Measurements from ENCODE around the gene KRTCAP2. TPM values are rescaled to one million over a fixed set of nuclear protein-coding genes. Genes with fewer than 3 reads are reported as not detected.

The KRTCAP2 gene
- total RNA-seq, 1 experiment from 2014 or later = 179 TPM

DNA sequence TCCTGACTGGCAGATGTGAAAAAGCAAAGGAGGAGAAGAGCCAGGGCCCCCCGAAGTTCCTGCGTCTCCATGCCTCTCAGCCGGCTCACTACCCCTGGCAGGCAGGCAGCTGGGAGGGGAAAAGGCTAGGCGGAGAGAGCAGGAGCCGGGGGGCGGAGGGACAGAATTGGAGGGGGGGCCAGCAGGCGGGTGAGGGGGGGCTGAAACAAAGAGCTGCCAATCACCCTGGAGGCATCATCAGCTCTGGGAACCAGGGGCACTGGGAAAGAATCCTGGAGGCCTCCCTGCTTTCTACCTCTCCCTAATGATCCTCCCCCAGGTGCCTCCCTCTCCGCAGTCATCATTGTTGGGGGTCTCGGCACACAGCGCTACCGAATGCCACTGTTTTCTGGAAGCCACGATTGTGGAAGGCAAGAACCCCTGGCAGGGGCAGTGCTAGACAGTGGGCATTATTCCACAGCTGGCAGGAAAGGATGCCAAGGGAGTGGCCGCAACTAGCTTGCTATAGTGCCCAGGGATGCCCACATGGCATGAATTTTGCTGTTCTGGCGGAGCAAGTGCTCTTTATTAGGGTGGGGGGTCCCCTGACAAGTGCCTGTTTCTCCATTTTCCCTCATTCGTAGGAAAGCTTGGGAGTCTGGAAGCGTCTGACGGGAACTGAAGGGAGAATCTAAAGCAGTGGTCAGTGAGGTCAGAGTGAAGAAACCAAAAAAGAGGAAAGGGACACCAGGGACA, 34.9 kb upstream of the KRTCAP2 start, which contains the start of gene THBS3:
Gene THBS3, minus strand, starts transcription at position 92 of the 735 bp plus-strand sequence. Its CDS starts 21 bp downstream, at position 71.
- Histone ChIP-seq H3K4me1 (ENCODE audit: insufficient read depth, low read length, poor library complexity, severe bottlenecking) (peaks cover 16% of the 10 kb centered on the region), H3K4me3 (ENCODE audit: low read depth, low read length, poor library complexity, severe bottlenecking) (peak within 1 kb of the TSS; percentile 95), H3K36me3 (ENCODE audit: insufficient read depth, low read length, poor library complexity, severe bottlenecking) (no peaks in the 10 kb centered on the region), H3K27me3 (replicated peaks; ENCODE audit: insufficient read depth, low read depth, low read length, poor library complexity) (no peaks in the 10 kb centered on the region), H3K27ac (ENCODE audit: low read depth, low read length, poor library complexity, severe bottlenecking) (peak within 1 kb of the TSS; percentile 93), H3K9me3 (ENCODE audit: low read depth, low read length, poor library complexity, severe bottlenecking) (no peaks in the 10 kb centered on the region)
- DNase-seq (ENCODE audit: low spot score) = peak; percentile 69
- intact Hi-C loops (cut with micrococcal nuclease; ENCODE audit: unreplicated experiment) = loop anchor here (5.0 to 10.0 kb wide), 3 partner anchors 34 to 387 kb away; partner anchors contain the start of gene RUSC1
- no peak for TF ChIP-seq EZH2 (IDR thresholded peaks at IDR 0.05; ENCODE audit: borderline replicate concordance, low read depth, low read length, poor library complexity, severe bottlenecking)
- TF ChIP-seq, protein P1, sequence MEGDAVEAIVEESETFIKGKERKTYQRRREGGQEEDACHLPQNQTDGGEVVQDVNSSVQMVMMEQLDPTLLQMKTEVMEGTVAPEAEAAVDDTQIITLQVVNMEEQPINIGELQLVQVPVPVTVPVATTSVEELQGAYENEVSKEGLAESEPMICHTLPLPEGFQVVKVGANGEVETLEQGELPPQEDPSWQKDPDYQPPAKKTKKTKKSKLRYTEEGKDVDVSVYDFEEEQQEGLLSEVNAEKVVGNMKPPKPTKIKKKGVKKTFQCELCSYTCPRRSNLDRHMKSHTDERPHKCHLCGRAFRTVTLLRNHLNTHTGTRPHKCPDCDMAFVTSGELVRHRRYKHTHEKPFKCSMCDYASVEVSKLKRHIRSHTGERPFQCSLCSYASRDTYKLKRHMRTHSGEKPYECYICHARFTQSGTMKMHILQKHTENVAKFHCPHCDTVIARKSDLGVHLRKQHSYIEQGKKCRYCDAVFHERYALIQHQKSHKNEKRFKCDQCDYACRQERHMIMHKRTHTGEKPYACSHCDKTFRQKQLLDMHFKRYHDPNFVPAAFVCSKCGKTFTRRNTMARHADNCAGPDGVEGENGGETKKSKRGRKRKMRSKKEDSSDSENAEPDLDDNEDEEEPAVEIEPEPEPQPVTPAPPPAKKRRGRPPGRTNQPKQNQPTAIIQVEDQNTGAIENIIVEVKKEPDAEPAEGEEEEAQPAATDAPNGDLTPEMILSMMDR (conservative IDR thresholded peaks at IDR 0.05; ENCODE audit: low read depth, low read length) = no peak
- ChIA-PET CTCF (no interaction called here), POLR2A (ENCODE audit: low non-redundant PET) (no interaction called here)
- BruUV-seq (replicated peaks) = TSS peak; percentile 26

DNA sequence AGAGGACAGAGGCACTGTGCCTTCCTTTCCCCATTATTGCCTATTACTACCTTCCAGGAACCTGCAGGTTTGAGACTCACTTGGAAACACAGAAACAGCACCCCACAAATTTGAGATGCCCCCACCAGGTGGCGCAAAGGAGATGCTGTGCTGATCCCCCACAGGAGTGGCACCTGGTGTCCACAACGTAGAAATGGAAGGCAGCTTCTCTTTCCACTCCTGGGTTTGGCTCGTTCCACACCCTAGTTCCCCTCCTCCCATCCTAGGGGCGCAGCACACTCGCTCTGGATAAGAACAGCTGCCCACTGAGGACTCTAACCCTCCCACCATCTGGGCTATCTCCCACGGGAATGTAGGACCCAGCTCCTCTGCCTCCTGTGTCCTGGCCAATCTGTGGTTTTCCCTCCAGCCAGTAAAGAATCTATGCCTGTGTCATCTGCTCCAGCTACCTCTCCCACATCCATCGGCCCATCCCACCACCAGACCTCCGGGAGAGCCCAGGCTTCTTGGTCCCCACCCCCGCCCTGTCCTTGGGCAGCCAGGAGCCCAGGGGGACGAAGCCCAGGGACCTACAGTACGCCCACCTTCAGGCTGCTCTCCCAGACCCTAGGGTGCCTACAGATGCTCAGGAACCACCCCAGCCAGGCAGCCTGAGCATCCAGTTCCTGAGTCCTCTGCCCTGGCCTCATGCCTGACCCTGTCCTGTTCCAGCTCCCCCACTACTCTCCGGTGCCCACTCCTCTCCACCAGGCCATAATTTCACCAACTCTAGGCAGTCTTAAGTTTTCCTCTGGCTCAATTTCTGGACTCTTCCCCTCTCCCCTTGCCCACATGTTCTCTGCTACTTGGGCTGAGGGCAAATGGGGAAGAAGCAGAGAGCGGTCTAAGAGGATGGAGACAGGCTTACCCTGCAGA, 34.0 kb upstream of the KRTCAP2 start:
- DNase-seq (ENCODE audit: low spot score) = peak; percentile 90
- no TSS peak for BruUV-seq (replicated peaks)
- intact Hi-C loops (cut with micrococcal nuclease; ENCODE audit: unreplicated experiment) = loop anchor here (5.0 to 10.0 kb wide), 3 partner anchors 35 to 388 kb away; partner anchors contain the start of gene RUSC1
- H3K4me3 ChIP-seq (ENCODE audit: low read depth, low read length, poor library complexity, severe bottlenecking) = peak overlapping the region; percentile 95
- H3K4me1 ChIP-seq (ENCODE audit: insufficient read depth, low read length, poor library complexity, severe bottlenecking) = peaks cover 16% of the 10 kb centered on the region
- H3K27ac ChIP-seq (ENCODE audit: low read depth, low read length, poor library complexity, severe bottlenecking) = peak overlapping the region; percentile 93
- CTCF ChIA-PET = interaction anchor here (0.9 to 1.2 kb wide), 6 partner anchors 13 to 117 kb away, joined by 3 to 15 read pairs (median 4); a partner anchor contains a TSS
- TF ChIP-seq, protein P1 (conservative IDR thresholded peaks at IDR 0.05; ENCODE audit: low read depth, low read length) = peak; percentile 90
- no peak for TF ChIP-seq EZH2 (IDR thresholded peaks at IDR 0.05; ENCODE audit: borderline replicate concordance, low read depth, low read length, poor library complexity, severe bottlenecking)
- POLR2A ChIA-PET (ENCODE audit: low non-redundant PET) = no interaction called here
- H3K36me3 ChIP-seq (ENCODE audit: insufficient read depth, low read length, poor library complexity, severe bottlenecking) = no peaks in the 10 kb centered on the region
- no peaks in the 10 kb centered on the region for H3K27me3 ChIP-seq (replicated peaks; ENCODE audit: insufficient read depth, low read depth, low read length, poor library complexity)
- H3K9me3 ChIP-seq (ENCODE audit: low read depth, low read length, poor library complexity, severe bottlenecking) = no peaks in the 10 kb centered on the region

DNA sequence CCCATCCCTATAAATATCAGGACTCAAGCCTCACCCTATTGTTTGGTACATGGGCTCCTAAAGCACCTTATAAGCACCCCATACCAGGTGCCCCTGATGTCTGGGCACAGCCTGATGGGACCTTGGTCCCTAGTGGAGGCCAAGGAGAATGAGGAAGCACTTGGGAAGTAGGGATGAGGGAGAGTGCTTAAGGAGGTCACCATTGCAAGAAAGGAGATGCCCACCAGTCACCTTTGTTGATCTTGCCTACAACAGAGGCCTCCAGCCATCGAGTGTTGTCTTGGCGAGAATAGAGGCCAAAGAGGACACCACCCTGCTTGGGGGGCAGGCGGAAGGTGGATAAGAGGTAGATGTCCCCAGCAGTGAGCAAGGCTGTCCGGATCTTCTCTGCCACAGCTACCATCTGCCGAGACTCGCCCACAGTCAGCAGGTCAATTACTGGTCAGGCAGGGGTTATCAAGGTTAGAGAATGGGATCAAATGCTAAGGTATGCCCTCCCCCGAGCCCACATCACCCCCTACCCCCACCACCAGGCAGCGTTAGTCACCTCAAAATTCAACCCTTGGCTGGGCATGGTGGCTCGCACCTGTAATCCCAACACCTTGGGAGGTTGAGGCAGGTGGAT, 33.0 kb upstream of the KRTCAP2 start:
- DNase-seq (ENCODE audit: low spot score) = no peak
- ChIA-PET CTCF (no interaction called here), POLR2A (ENCODE audit: low non-redundant PET) (no interaction called here)
- Histone ChIP-seq H3K27ac (ENCODE audit: low read depth, low read length, poor library complexity, severe bottlenecking) (no peak overlapping the region), H3K4me3 (ENCODE audit: low read depth, low read length, poor library complexity, severe bottlenecking) (no peak overlapping the region), H3K4me1 (ENCODE audit: insufficient read depth, low read length, poor library complexity, severe bottlenecking) (peaks cover 16% of the 10 kb centered on the region), H3K27me3 (replicated peaks; ENCODE audit: insufficient read depth, low read depth, low read length, poor library complexity) (no peaks in the 10 kb centered on the region), H3K9me3 (ENCODE audit: low read depth, low read length, poor library complexity, severe bottlenecking) (no peaks in the 10 kb centered on the region), H3K36me3 (ENCODE audit: insufficient read depth, low read length, poor library complexity, severe bottlenecking) (no peaks in the 10 kb centered on the region)
- BruUV-seq (replicated peaks) = no TSS peak
- intact Hi-C loops (cut with micrococcal nuclease; ENCODE audit: unreplicated experiment) = loop anchor here (5.0 to 10.0 kb wide), 3 partner anchors 36 to 389 kb away; partner anchors contain the start of gene RUSC1
- no peak for TF ChIP-seq EZH2 (IDR thresholded peaks at IDR 0.05; ENCODE audit: borderline replicate concordance, low read depth, low read length, poor library complexity, severe bottlenecking)
- TF ChIP-seq, protein P1 (conservative IDR thresholded peaks at IDR 0.05; ENCODE audit: low read depth, low read length) = no peak

All from A673 (cell line).